SK-N-SH (cell line): ENCODE measurements around the gene FOXI1. TPM values are rescaled to one million over a fixed set of nuclear protein-coding genes. Genes with fewer than 3 reads are reported as not detected.

ENCODE experiments used
- CTCF ChIA-PET: fragments of 300-600, 350-600 bp; formaldehyde crosslinking; extraction: SDS; loops from one replicate; lab custom pipeline; 2021; lab: Yijun Ruan, JAX
- POLR2A ChIA-PET: fragments of 350-600 bp; sonication (Branson Sonifier 250); formaldehyde crosslinking; extraction: SDS; loops from one replicate; lab custom pipeline; 2020; ENCODE audit warnings: antibody characterized with exemption, inconsistent platforms; lab: Yijun Ruan, JAX
- DNase-seq: peaks from one replicate; pipeline ENCODE4 v3.0.0; 2012
- H2AFZ ChIP-seq: fragments of 200-600 bp; sonication (generic); 2 replicates; pipeline ENCODE4 v1.8.1; 2016; ENCODE audit warnings: antibody characterized with exemption, mild to moderate bottlenecking, low read depth
- H3F3A ChIP-seq: fragments of 200-600 bp; sonication (generic); replicated peaks from 2 replicates; pipeline ENCODE3; 2016; ENCODE audit warnings: antibody characterized with exemption, mild to moderate bottlenecking; ENCODE audit not compliant: insufficient read depth
- H3K27ac ChIP-seq, 2 experiments: fragments of 200-500 bp in 1 of 2; fragments of 200-600 bp in 1 of 2; sonication (Bioruptor generic) in 1 of 2; sonication (generic), shearing (Covaris generic) in 1 of 2; 2 replicates each; pipeline versions ENCODE4 v1.5.1 to v1.6.1; 2014 to 2016; ENCODE audit warnings: low read depth in 2 of 2, inconsistent platforms in 1 of 2, low read length in 1 of 2, mild to moderate bottlenecking in 1 of 2, mixed read lengths in 1 of 2
- H3K27me3 ChIP-seq: fragments of 200-600 bp; sonication (generic), shearing (Covaris generic); 2 replicates; pipeline ENCODE4 v1.6.1; 2016; ENCODE audit warnings: mixed run types; ENCODE audit not compliant: insufficient read depth
- H3K36me3 ChIP-seq, 2 experiments: fragments of 200-500 bp in 1 of 2; fragments of 200-600 bp in 1 of 2; sonication (Bioruptor generic) in 1 of 2; sonication (generic) in 1 of 2; replicated peaks in 1 of 2; 2 replicates each; pipeline versions ENCODE3 to v1.5.1; 2014 to 2016; ENCODE audit warnings: low read length in 1 of 2, mild to moderate bottlenecking in 1 of 2; ENCODE audit not compliant: insufficient read depth in 2 of 2, control insufficient read depth in 1 of 2
- H3K4me1 ChIP-seq, 2 experiments: fragments of 200-500 bp in 1 of 2; fragments of 200-600 bp in 1 of 2; sonication (Bioruptor generic) in 1 of 2; sonication (generic), shearing (Covaris generic) in 1 of 2; 2 replicates each; pipeline versions ENCODE4 v1.5.1 to v1.6.1; 2014 to 2016; ENCODE audit warnings: low read depth in 1 of 2, low read length in 1 of 2, mixed run types in 1 of 2; ENCODE audit not compliant: insufficient read depth in 2 of 2, control insufficient read depth in 1 of 2
- H3K4me2 ChIP-seq: fragments of 200-600 bp; sonication (generic), shearing (Covaris generic); 2 replicates; pipeline ENCODE4 v1.6.1; 2017; ENCODE audit warnings: mixed run types
- H3K4me3 ChIP-seq, 2 experiments: fragments of 200-500 bp in 1 of 2; fragments of 200-600 bp in 1 of 2; sonication (Bioruptor generic) in 1 of 2; sonication (generic), shearing (Covaris generic) in 1 of 2; 2 replicates each; pipeline versions ENCODE4 v1.5.1 to v1.8.1; 2014 to 2016; ENCODE audit warnings: low read depth in 2 of 2, inconsistent platforms in 1 of 2, low read length in 1 of 2, mild to moderate bottlenecking in 1 of 2, mixed read lengths in 1 of 2, moderate library complexity in 1 of 2
- H3K79me2 ChIP-seq: fragments of 200-600 bp; sonication (generic); 2 replicates; pipeline ENCODE4 v1.8.1; 2017; ENCODE audit warnings: mild to moderate bottlenecking; ENCODE audit not compliant: insufficient read depth
- H3K9ac ChIP-seq: fragments of 200-600 bp; sonication (generic); 2 replicates; pipeline ENCODE4 v1.6.1; 2017; ENCODE audit warnings: mixed run types
- H3K9me2 ChIP-seq: fragments of 200-600 bp; sonication (generic); 2 replicates; pipeline ENCODE4 v1.6.1; 2017; ENCODE audit warnings: mixed run types
- H3K9me3 ChIP-seq: fragments of 200-600 bp; sonication (generic); 2 replicates; pipeline ENCODE4 v1.6.1; 2017; ENCODE audit warnings: mixed run types, mild to moderate bottlenecking, moderate library complexity
- H4K20me1 ChIP-seq: fragments of 200-600 bp; sonication (generic); 2 replicates; pipeline ENCODE4 v1.6.1; 2017; ENCODE audit warnings: mild to moderate bottlenecking, mixed run types; ENCODE audit not compliant: insufficient read depth
- CHD2 ChIP-seq: fragments of 150-350 bp; IDR thresholded peaks from 2 replicates; pipeline ENCODE4 v1.6.1; 2018; ENCODE audit warnings: low read length; ENCODE audit not compliant: partially characterized antibody
- EZH2phosphoT487 ChIP-seq: fragments of 200-600 bp; sonication (generic); IDR thresholded peaks from 2 replicates; pipeline ENCODE4 v1.6.1; 2017; ENCODE audit warnings: low read depth, mixed run types, mild to moderate bottlenecking, antibody characterized with exemption, moderate library complexity, borderline replicate concordance
- FOSL2 ChIP-seq: IDR thresholded peaks from 2 replicates; pipeline ENCODE4 v1.4.0; 2012; ENCODE audit warnings: low read depth, mild to moderate bottlenecking, moderate library complexity, borderline replicate concordance
- FOXJ3 ChIP-seq: sonication (generic); formaldehyde crosslinking; IDR thresholded peaks from 2 replicates; pipeline ENCODE4 v1.5.1; 2020; ENCODE audit warnings: mild to moderate bottlenecking, missing genetic modification reagents
- FOXM1 ChIP-seq: IDR thresholded peaks from 2 replicates; pipeline ENCODE4 v1.4.0; 2012; ENCODE audit warnings: low read depth, mild to moderate bottlenecking
- GABPA ChIP-seq: IDR thresholded peaks from 2 replicates; pipeline ENCODE4 v1.4.0; 2012; ENCODE audit warnings: low read depth, mild to moderate bottlenecking
- GATA2 ChIP-seq: sonication (generic); formaldehyde crosslinking; IDR thresholded peaks from 2 replicates; pipeline ENCODE4 v1.5.0; 2020; ENCODE audit warnings: mild to moderate bottlenecking, missing genetic modification reagents
- MAX ChIP-seq: IDR thresholded peaks from 2 replicates; pipeline ENCODE4 v1.4.0; 2012; ENCODE audit warnings: low read depth
- MXI1 ChIP-seq: IDR thresholded peaks from 2 replicates; pipeline ENCODE4 v1.6.1; 2012; ENCODE audit warnings: mild to moderate bottlenecking, low read depth, low read length, improper control_type of control experiment
- NFIC ChIP-seq: IDR thresholded peaks from 2 replicates; pipeline ENCODE4 v1.4.0; 2012; ENCODE audit warnings: borderline replicate concordance
- NRF1 ChIP-seq: IDR thresholded peaks from 2 replicates; pipeline ENCODE4 v1.6.1; 2012; ENCODE audit warnings: low read depth, mild to moderate bottlenecking, low read length
- PBX3 ChIP-seq: IDR thresholded peaks from 2 replicates; pipeline ENCODE4; 2012
- POLR2AphosphoS5 ChIP-seq: IDR thresholded peaks from 2 replicates; pipeline ENCODE4 v1.6.1; 2012; ENCODE audit warnings: low read depth, low read length
- RAD21 ChIP-seq: IDR thresholded peaks from 2 replicates; pipeline ENCODE4 v1.6.1; 2012; ENCODE audit warnings: mild to moderate bottlenecking, low read length
- RXRA ChIP-seq: IDR thresholded peaks from 2 replicates; pipeline ENCODE4 v1.4.0; 2012; ENCODE audit warnings: low read depth, mild to moderate bottlenecking, borderline replicate concordance
- SIN3A ChIP-seq: IDR thresholded peaks from 2 replicates; pipeline ENCODE4 v1.6.1; 2012; ENCODE audit warnings: low read depth, mild to moderate bottlenecking, low read length, moderate library complexity, borderline replicate concordance
- TAF1 ChIP-seq: IDR thresholded peaks from 2 replicates; pipeline ENCODE4 v1.6.1; 2012; ENCODE audit warnings: low read depth, mild to moderate bottlenecking, low read length, moderate library complexity, borderline replicate concordance
- TCF12 ChIP-seq: IDR thresholded peaks from 2 replicates; pipeline ENCODE4 v1.4.0; 2012
- TEAD4 ChIP-seq: IDR thresholded peaks from 2 replicates; pipeline ENCODE4 v1.4.0; 2012; ENCODE audit warnings: mild to moderate bottlenecking, borderline replicate concordance; ENCODE audit not compliant: insufficient read depth
- YY1 ChIP-seq: IDR thresholded peaks from 2 replicates; pipeline ENCODE4 v1.4.0; 2012; ENCODE audit warnings: low read depth, mild to moderate bottlenecking
- ZBTB33 ChIP-seq: IDR thresholded peaks from 2 replicates; pipeline ENCODE4 v1.4.0; 2012; ENCODE audit warnings: low read depth, borderline replicate concordance
- WGBS: methylation state at CpG from one replicate; pipeline ENCODE4 v1.1.6; 2017; ENCODE audit warnings: low lambda C conversion rate; 5-methylcytosine and 5-hydroxymethylcytosine counted together
- polyA plus RNA-seq, 3 experiments: library from polyadenylated mRNA; depleted of rRNA; stranded (reverse); fragments of >200 nt; gene quantifications; 2 replicates each; pipeline ENCODE4 v1.2.3, GENCODE V29; 2012

Gene FOXI1
- polyA plus RNA-seq, 1 of the 3 experiments (the other 2 are of a cell fraction): not detected

- TF ChIP-seq SIN3A (no peak), FOXJ3 (CRISPR knock-in tag) (no peak), TEAD4 (no peak), CHD2 (no peak), PBX3 (no peak), MXI1 (no peak)
- TF ChIP-seq, all 33 proteins: peak for 0
Observed at GRCh38 chr5:170112876-170113521, 7.3 kb downstream of the FOXI1 start (continued).

GRCh38 chr5:170113522-170113900, 7.8 kb downstream of the FOXI1 start:
- DNase-seq: no peak
- H3K9ac ChIP-seq: no peak overlapping the region
- H3K4me1 ChIP-seq: no peaks in the 10 kb centered on the region; a peak in 1 of 4 replicates
- no peaks in the 10 kb centered on the region for H3K9me2 ChIP-seq
- H3K36me3 ChIP-seq: no peaks in the 10 kb centered on the region
- no peaks in the 10 kb centered on the region for H3K79me2 ChIP-seq
- no peak for TF ChIP-seq EZH2phosphoT487
- no peak for TF ChIP-seq RAD21
- no peak for TF ChIP-seq FOSL2
- no peak for TF ChIP-seq NFIC
- no peak for TF ChIP-seq TCF12
- TF ChIP-seq GATA2 (CRISPR knock-in tag): no peak
- TF ChIP-seq TAF1: no peak
- no peak for TF ChIP-seq YY1
- TF ChIP-seq ZBTB33: no peak
- no peak for TF ChIP-seq POLR2AphosphoS5
- TF ChIP-seq RXRA: no peak
- TF ChIP-seq CHD2: no peak
- no peak for TF ChIP-seq MXI1
- no peak for TF ChIP-seq SIN3A
- TF ChIP-seq GABPA: no peak
- no peak for TF ChIP-seq TEAD4
- TF ChIP-seq PBX3: no peak
- TF ChIP-seq FOXM1: no peak
- no peak for TF ChIP-seq NRF1
- no peak for TF ChIP-seq MAX
- H3K27ac ChIP-seq: no peak overlapping the region
- ChIA-PET CTCF (interaction anchor here (2.9 to 5.3 kb wide), 3 partner anchors 11 to 112 kb away, joined by 7 to 33 read pairs (median 32); no protein-coding TSS in a partner anchor), POLR2A (no interaction called here)
- H2AFZ ChIP-seq: no peak overlapping the region
- H3F3A ChIP-seq: no peaks in the 10 kb centered on the region
- no peaks in the 10 kb centered on the region; the same call in 1 of the 2 replicates for H3K27me3 ChIP-seq
- no peaks in the 10 kb centered on the region for H3K9me3 ChIP-seq
- H4K20me1 ChIP-seq: no peaks in the 10 kb centered on the region
- H3K4me2 ChIP-seq: no peak overlapping the region
- no peak overlapping the region for H3K4me3 ChIP-seq
- 64% methylated on average over 3 of the region's 3 CpGs for WGBS
